Tibial nerve (tissue), 4 donors: ENCODE data around the gene BCL3. TPM values are rescaled to one million over a fixed set of nuclear protein-coding genes. Genes with fewer than 3 reads are reported as not detected.

Source experiments
- DNase-seq, 2 donors: peaks; one replicate each; pipeline ENCODE4 v3.0.0-alpha.2; 2019; ENCODE audit warnings: low spot score in 2 of 2
- H3K27ac ChIP-seq, 4 donors: fragments of 200-600 bp; sonication (generic) in 3 of 4; one replicate each; pipeline ENCODE4 v1.5.1; 2017 to 2019; ENCODE audit warnings: mild to moderate bottlenecking in 1 of 4
- H3K27me3 ChIP-seq, 2 donors: fragments of 200-600 bp; sonication (generic) in 1 of 2; one replicate each; pipeline versions ENCODE4 v1.5.1 to v1.6.0; 2017 to 2019
- H3K36me3 ChIP-seq, 3 donors: fragments of 200-600 bp; sonication (generic); one replicate each; pipeline ENCODE4 v1.5.1; 2018 to 2019
- H3K4me1 ChIP-seq, 4 donors: fragments of 200-600 bp; sonication (generic) in 3 of 4; one replicate each; pipeline ENCODE4 v1.5.1; 2017 to 2019
- H3K4me3 ChIP-seq, 4 donors: fragments of 200-600 bp; sonication (generic) in 3 of 4; one replicate each; pipeline ENCODE4 v1.5.1; 2017 to 2019; ENCODE audit warnings: mild to moderate bottlenecking in 1 of 4, moderate library complexity in 1 of 4
- H3K9me3 ChIP-seq, 4 donors: fragments of 200-600 bp; sonication (generic) in 3 of 4; one replicate each; pipeline ENCODE4 v1.5.1; 2017 to 2019
- CTCF ChIP-seq, 5 experiments: fragments of 200-600 bp in 3 of 5; fragments of 450-650 bp in 2 of 5; sonication (generic) in 3 of 5; IDR thresholded peaks; one replicate each; pipeline ENCODE4 v1.5.1; 2016 to 2019; ENCODE audit warnings: antibody characterized with exemption in 5 of 5, mild to moderate bottlenecking in 3 of 5, moderate library complexity in 2 of 5
- EP300 ChIP-seq, 2 donors: sonication (generic); formaldehyde crosslinking; IDR thresholded peaks; one replicate each; pipeline ENCODE4 v1.6.1; 2017; ENCODE audit warnings: antibody characterized with exemption in 2 of 2, mild to moderate bottlenecking in 1 of 2
- POLR2A ChIP-seq, 2 donors: fragments of 450-650 bp; IDR thresholded peaks; one replicate each; pipeline ENCODE4 v1.6.1; 2017; ENCODE audit warnings: antibody characterized with exemption in 2 of 2, mild to moderate bottlenecking in 2 of 2, moderate library complexity in 2 of 2
- WGBS, 2 donors: methylation state at CpG; one replicate each; pipeline ENCODE4 v1.1.5; 2018; 5-methylcytosine and 5-hydroxymethylcytosine counted together
- total RNA-seq, 4 donors: library from RNA; depleted of rRNA; stranded (reverse); fragments of >200 nt; gene quantifications; one replicate each; pipeline ENCODE4 v1.1.0, GENCODE V29; 2016

Gene BCL3
- total RNA-seq, 4 donors from 2014 or later = 10.3 to 37.8 (median 18.0) TPM

GRCh38 chr19:44735011-44735410 is 13.5 kb upstream of the BCL3 start:
- no peak for TF ChIP-seq CTCF (IDR thresholded peaks at IDR 0.05)
- no peak for TF ChIP-seq POLR2A (IDR thresholded peaks at IDR 0.05)
- no peak for TF ChIP-seq EP300 (IDR thresholded peaks at IDR 0.05)
- DNase-seq = no peak
- 74 to 76% methylated on average over 5 of the region's 5 CpGs for WGBS, 2 donors
- Histone ChIP-seq H3K36me3 (no peaks in the 10 kb centered on the region), H3K27ac (no peak overlapping the region), H3K27me3 (no peaks in the 10 kb centered on the region), H3K4me3 (no peak overlapping the region), H3K9me3 (no peaks in the 10 kb centered on the region), H3K4me1 (peaks cover 0 to 12% (median 0%) of the 10 kb centered on the region in 4 donors)

- Histone ChIP-seq H3K27ac (no peak overlapping the region), H3K9me3 (no peaks in the 10 kb centered on the region), H3K36me3 (no peaks in the 10 kb centered on the region), H3K27me3 (no peaks in the 10 kb centered on the region), H3K4me1 (peaks cover 0 to 34% (median 10%) of the 10 kb centered on the region in 4 donors), H3K4me3 (no peak overlapping the region)
- no peak for DNase-seq
- TF ChIP-seq EP300 (IDR thresholded peaks at IDR 0.05) (no peak), CTCF (IDR thresholded peaks at IDR 0.05) (no peak), POLR2A (IDR thresholded peaks at IDR 0.05) (no peak)
- 48 to 56% methylated on average over 9 to 13 of the region's 13 CpGs for WGBS, 2 donors
Measured at GRCh38 chr19:44737238-44738071, 11.1 kb upstream of the BCL3 start.

GRCh38 chr19:44738136-44738535 is 10.4 kb upstream of the BCL3 start:
- Histone ChIP-seq H3K27ac (no peak overlapping the region), H3K9me3 (no peaks in the 10 kb centered on the region), H3K36me3 (no peaks in the 10 kb centered on the region), H3K4me1 (peaks cover 0 to 41% (median 17%) of the 10 kb centered on the region in 4 donors), H3K27me3 (no peaks in the 10 kb centered on the region), H3K4me3 (no peak overlapping the region)
- TF ChIP-seq POLR2A (IDR thresholded peaks at IDR 0.05) (no peak), CTCF (IDR thresholded peaks at IDR 0.05) (no peak), EP300 (IDR thresholded peaks at IDR 0.05) (no peak)
- DNase-seq = no peak
- WGBS, 2 donors = 68 to 73% methylated on average over 2 of the region's 2 CpGs

GRCh38 chr19:44738603-44739558 is 9.6 kb upstream of the BCL3 start:
- DNase-seq = no peak
- WGBS, 2 donors = 40 to 55% methylated on average over 11 of the region's 11 CpGs
- Histone ChIP-seq H3K4me3 (no peak overlapping the region), H3K36me3 (no peaks in the 10 kb centered on the region), H3K9me3 (no peaks in the 10 kb centered on the region), H3K27me3 (no peaks in the 10 kb centered on the region), H3K27ac (no peak overlapping the region), H3K4me1 (peaks cover 0 to 49% (median 21%) of the 10 kb centered on the region in 4 donors)
- no peak for TF ChIP-seq EP300 (IDR thresholded peaks at IDR 0.05)
- no peak for TF ChIP-seq POLR2A (IDR thresholded peaks at IDR 0.05)
- TF ChIP-seq CTCF (IDR thresholded peaks at IDR 0.05) = no peak
